OCI-LY1 (cell line): Measurements from ENCODE around the gene ARID5B.
A peak's percentile ranks its signal among the peaks of the same experiment; 100 is the strongest.

Experiments
- H2AFZ ChIP-seq: fragments of 200-600 bp; sonication (generic), shearing (Covaris generic); 2 replicates; pipeline ENCODE4 v1.6.0; 2014; ENCODE audit warnings: antibody characterized with exemption, mild to moderate bottlenecking, low read length
- H3F3A ChIP-seq: fragments of 200-600 bp; sonication (generic), shearing (Covaris generic); 2 replicates; pipeline ENCODE4 v1.6.0; 2014; ENCODE audit warnings: mild to moderate bottlenecking, antibody characterized with exemption, low read length, moderate library complexity; ENCODE audit not compliant: insufficient read depth
- H3K27ac ChIP-seq: fragments of 200-600 bp; sonication (generic); 2 replicates; pipeline ENCODE4 v1.5.1; 2014; ENCODE audit warnings: low read length, mixed run types, mild to moderate bottlenecking, low read depth; ENCODE audit not compliant: poor library complexity, severe bottlenecking
- H3K27me3 ChIP-seq: fragments of 200-600 bp; sonication (generic); 2 replicates; pipeline ENCODE4 v1.6.0; 2014; ENCODE audit warnings: antibody characterized with exemption, mild to moderate bottlenecking, low read length, moderate library complexity; ENCODE audit not compliant: insufficient read depth
- H3K36me3 ChIP-seq: fragments of 200-600 bp; sonication (generic); 2 replicates; pipeline ENCODE4 v1.6.1; 2014; ENCODE audit warnings: mild to moderate bottlenecking, antibody characterized with exemption, low read length, moderate library complexity, mixed read lengths; ENCODE audit not compliant: insufficient read depth
- H3K4me1 ChIP-seq: fragments of 200-600 bp; sonication (generic); 2 replicates; pipeline ENCODE4 v1.5.1; 2014; ENCODE audit warnings: mild to moderate bottlenecking, low read length, moderate library complexity; ENCODE audit not compliant: insufficient read depth, severe bottlenecking
- H3K4me2 ChIP-seq: fragments of 200-600 bp; sonication (generic), shearing (Covaris generic); 2 replicates; pipeline ENCODE4 v1.6.1; 2014; ENCODE audit warnings: low read length
- H3K4me3 ChIP-seq: fragments of 200-600 bp; sonication (generic); 2 replicates; pipeline ENCODE4 v1.5.1; 2014; ENCODE audit warnings: low read length, low read depth, mild to moderate bottlenecking, mixed read lengths; ENCODE audit not compliant: poor library complexity, severe bottlenecking
- H3K79me2 ChIP-seq: fragments of 200-600 bp; shearing (Covaris generic); 2 replicates; pipeline ENCODE4 v1.6.1; 2016; ENCODE audit warnings: mixed run types, low read length, mixed read lengths; ENCODE audit not compliant: insufficient read depth
- H3K9ac ChIP-seq: fragments of 200-600 bp; sonication (generic), shearing (Covaris generic); 2 replicates; pipeline ENCODE4 v1.6.1; 2014; ENCODE audit warnings: mild to moderate bottlenecking, low read length, mixed read lengths
- H3K9me2 ChIP-seq: fragments of 200-600 bp; sonication (generic), shearing (Covaris generic); 2 replicates; pipeline ENCODE4 v1.6.1; 2014; ENCODE audit warnings: low read depth, mild to moderate bottlenecking, low read length, mixed read lengths
- H3K9me3 ChIP-seq: fragments of 200-600 bp; shearing (Covaris generic); 2 replicates; pipeline ENCODE4 v1.6.1; 2014; ENCODE audit warnings: low read length, mixed read lengths
- H4K20me1 ChIP-seq: fragments of 200-600 bp; sonication (generic), shearing (Covaris generic); 2 replicates; pipeline ENCODE4 v1.6.0; 2016; ENCODE audit warnings: mild to moderate bottlenecking, low read length; ENCODE audit not compliant: insufficient read depth
- CTCF ChIP-seq: fragments of 200-600 bp; sonication (generic), shearing (Covaris generic); IDR thresholded peaks from 2 replicates; pipeline ENCODE4 v1.5.1; 2017; ENCODE audit warnings: mild to moderate bottlenecking, antibody characterized with exemption, low read length, moderate library complexity, mixed read lengths
- EZH2 ChIP-seq: fragments of 200-600 bp; sonication (generic), shearing (Covaris generic); IDR thresholded peaks from 2 replicates; pipeline ENCODE4 v1.8.0; 2017; ENCODE audit warnings: borderline replicate concordance, mixed run types, mild to moderate bottlenecking, antibody characterized with exemption, low read length, moderate library complexity, mixed read lengths

ARID5B gene

GRCh38 chr10:62075912-62076311, 174.4 kb downstream of the ARID5B start:
- H3K4me1 ChIP-seq: peaks cover 45% of the 10 kb centered on the region
- no peaks in the 10 kb centered on the region for H3K79me2 ChIP-seq
- H3K4me3 ChIP-seq: no peak overlapping the region
- H3K27ac ChIP-seq: no peak overlapping the region
- H4K20me1 ChIP-seq: no peaks in the 10 kb centered on the region
- no peaks in the 10 kb centered on the region for H3K27me3 ChIP-seq
- H3K9me2 ChIP-seq: no peaks in the 10 kb centered on the region
- no peak overlapping the region for H3K4me2 ChIP-seq
- H3K36me3 ChIP-seq: peaks cover 73% of the 10 kb centered on the region
- H3K9me3 ChIP-seq: no peaks in the 10 kb centered on the region
- TF ChIP-seq EZH2 (no peak), CTCF (no peak)
- no peak overlapping the region for H2AFZ ChIP-seq
- no peak overlapping the region for H3K9ac ChIP-seq
- H3F3A ChIP-seq: no peaks in the 10 kb centered on the region

GRCh38 chr10:62076891-62077290, 175.4 kb downstream of the ARID5B start:
- H3K9me2 ChIP-seq: no peaks in the 10 kb centered on the region
- H3K27ac ChIP-seq: peak overlapping the region; percentile 61
- no peak overlapping the region for H2AFZ ChIP-seq
- no peaks in the 10 kb centered on the region for H3K27me3 ChIP-seq
- no peaks in the 10 kb centered on the region for H4K20me1 ChIP-seq
- no peak overlapping the region for H3K4me2 ChIP-seq
- no peak overlapping the region for H3K9ac ChIP-seq
- no peaks in the 10 kb centered on the region for H3F3A ChIP-seq
- no peak overlapping the region for H3K4me3 ChIP-seq
- H3K36me3 ChIP-seq: peaks cover 64% of the 10 kb centered on the region
- no peaks in the 10 kb centered on the region for H3K9me3 ChIP-seq
- TF ChIP-seq CTCF (peak; percentile 25; the same call in 1 of the 2 replicates), EZH2 (no peak)
- peaks cover 55% of the 10 kb centered on the region for H3K4me1 ChIP-seq
- H3K79me2 ChIP-seq: no peaks in the 10 kb centered on the region

GRCh38 chr10:62077330-62078015, 176.0 kb downstream of the ARID5B start:
- no peaks in the 10 kb centered on the region for H4K20me1 ChIP-seq
- no peaks in the 10 kb centered on the region for H3K9me3 ChIP-seq
- TF ChIP-seq EZH2 (no peak), CTCF (no peak)
- peaks cover 58% of the 10 kb centered on the region for H3K36me3 ChIP-seq
- peaks cover 61% of the 10 kb centered on the region for H3K4me1 ChIP-seq
- H3K27ac ChIP-seq: peak overlapping the region; percentile 61
- no peaks in the 10 kb centered on the region for H3K27me3 ChIP-seq
- H2AFZ ChIP-seq: no peak overlapping the region
- H3K4me3 ChIP-seq: no peak overlapping the region
- H3K4me2 ChIP-seq: no peak overlapping the region
- H3K79me2 ChIP-seq: no peaks in the 10 kb centered on the region
- no peaks in the 10 kb centered on the region for H3F3A ChIP-seq
- H3K9ac ChIP-seq: no peak overlapping the region
- H3K9me2 ChIP-seq: no peaks in the 10 kb centered on the region
